ENCODE results near the gene CDK6.

Gene CDK6

DNA sequence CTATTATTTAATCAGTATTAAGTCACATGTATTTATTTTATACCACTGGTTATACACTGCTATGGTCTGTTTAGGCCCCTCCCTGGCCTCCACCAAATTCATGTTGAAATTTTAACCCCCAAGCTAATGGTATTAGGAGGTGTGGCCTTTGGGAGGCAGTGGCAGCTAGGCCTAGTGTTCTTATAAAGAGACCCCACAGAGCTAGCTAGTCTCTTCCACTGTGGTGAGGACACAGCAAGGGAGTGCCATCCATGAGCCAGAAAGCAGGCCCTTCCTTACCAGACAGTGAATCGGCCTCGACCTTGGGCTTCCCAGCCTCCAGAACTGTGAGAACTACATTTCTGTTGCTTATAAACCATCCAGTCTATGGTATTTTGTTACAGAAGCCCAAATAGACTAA is 279.1 kb downstream of the CDK6 start:
- no peak for DNase-seq

Measured in NCI-H1417 treated with DMSO at 0.1 percent for 48 hours (cell line).